Fibroblast of skin of right biceps (primary cell): ENCODE results near the gene ERC2.
A peak's percentile ranks its signal among the peaks of the same experiment; 100 is the strongest.

Experiments
- DNase-seq: peaks from one replicate; pipeline ENCODE4 v3.0.0-alpha.2; 2013

The ERC2 gene

GRCh38 chr3:55724821-55725220, 743.4 kb downstream of the ERC2 start:
- no peak for DNase-seq

- no peak for DNase-seq
Measured at GRCh38 chr3:55724407-55724784, 743.9 kb downstream of the ERC2 start.

- no peak for DNase-seq
Measured at GRCh38 chr3:55723653-55724406, 744.4 kb downstream of the ERC2 start.

DNA sequence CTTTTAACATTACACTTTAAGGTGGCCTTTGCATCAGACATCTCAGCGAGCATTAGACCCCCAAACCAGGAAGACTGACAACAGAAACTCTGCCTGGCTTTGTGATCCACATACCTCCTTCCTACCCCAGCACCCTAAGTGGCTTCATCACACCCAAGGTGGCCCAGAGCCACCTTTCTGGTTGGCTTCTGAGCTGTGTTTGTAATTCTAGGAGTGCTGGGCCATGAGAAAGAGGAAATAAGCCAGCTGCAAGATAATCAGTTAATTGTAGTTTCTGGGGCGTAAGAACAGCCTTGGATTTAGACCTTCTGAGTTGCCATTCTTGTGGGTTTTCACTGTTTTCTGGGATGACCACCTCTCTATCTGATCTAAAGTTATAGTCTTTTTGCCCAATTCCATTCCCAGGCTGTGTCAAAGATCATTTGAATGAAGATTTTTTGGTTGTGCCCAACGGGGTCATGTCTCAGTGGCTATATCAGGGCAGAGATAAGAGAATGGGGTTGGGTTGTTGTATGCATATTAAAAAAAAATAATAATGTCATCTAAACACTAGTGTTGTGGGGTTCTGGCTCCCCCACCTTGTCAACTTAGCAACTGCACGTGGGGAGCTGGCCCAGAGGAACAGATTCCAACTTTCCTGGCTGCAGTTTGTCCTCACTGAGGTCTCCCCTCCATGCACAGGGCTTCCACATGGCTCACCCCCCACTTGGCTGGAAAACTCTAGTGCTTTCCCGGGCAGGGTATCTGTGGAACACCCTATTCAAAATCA, 746.4 kb downstream of the ERC2 start:
- peak; percentile 50 for DNase-seq

GRCh38 chr3:55720614-55721013, 747.7 kb downstream of the ERC2 start:
- DNase-seq = peak; percentile 62

GRCh38 chr3:55719508-55719907, 748.8 kb downstream of the ERC2 start:
- peak; percentile 74 for DNase-seq

GRCh38 chr3:55719006-55719405, 749.3 kb downstream of the ERC2 start:
- no peak for DNase-seq

DNA sequence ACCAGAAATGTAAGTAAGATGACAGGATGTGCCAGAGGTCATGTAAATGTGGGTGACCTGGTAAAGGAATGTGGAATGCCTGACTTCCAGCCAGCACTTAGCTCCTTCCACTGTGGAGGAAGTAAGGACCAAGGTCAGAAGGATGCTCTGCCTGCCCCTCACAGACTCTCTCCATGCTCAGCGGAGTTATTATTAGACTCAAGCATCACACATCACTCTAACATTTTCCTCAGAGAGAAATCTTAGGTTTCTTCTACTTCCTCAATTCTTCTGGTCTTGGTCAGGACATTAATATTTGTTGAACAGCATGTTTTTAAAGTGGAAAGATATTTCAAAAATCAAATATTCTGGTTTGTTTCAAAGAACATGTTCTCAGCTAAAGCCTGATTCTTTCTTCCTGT, 749.7 kb downstream of the ERC2 start:
- DNase-seq = peak; percentile 77

DNA sequence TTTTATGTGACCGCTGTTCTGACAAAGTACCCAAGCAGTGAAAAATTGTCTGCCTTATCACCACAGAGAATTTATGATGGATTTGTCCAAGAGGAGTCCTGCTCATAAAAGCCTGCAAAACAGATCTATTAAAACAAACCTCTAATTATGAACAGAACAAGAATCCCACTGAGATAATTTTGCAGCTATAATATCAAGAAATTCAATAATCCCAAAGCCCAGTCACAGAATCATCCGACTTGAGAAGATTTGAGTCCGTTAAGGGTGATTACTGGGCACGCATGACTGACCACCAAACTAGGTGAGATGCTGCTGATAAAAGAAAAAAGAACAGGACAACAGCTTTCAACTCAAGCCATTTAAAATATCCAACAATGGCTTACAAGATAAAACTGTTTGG, 750.2 kb downstream of the ERC2 start:
- DNase-seq = no peak

DNA sequence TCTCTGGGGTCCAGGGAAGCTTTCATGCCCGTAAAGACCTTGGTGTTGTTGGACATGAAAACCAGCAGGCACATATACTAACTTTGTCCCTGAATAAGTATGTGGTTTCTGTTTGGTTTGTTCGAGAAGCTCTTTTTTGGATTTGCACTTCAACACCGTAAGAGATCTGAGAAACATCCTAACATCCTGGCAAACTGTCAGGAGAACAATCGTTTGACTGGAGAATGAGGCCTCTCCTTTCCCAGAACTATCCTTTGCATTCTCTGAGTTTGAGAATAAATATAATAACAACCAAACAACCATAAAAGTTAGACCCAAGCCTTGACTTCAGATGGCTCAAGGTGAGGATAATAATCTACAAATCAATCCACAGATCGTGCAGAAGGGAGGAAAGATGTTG, 750.8 kb downstream of the ERC2 start:
- no peak for DNase-seq

DNA sequence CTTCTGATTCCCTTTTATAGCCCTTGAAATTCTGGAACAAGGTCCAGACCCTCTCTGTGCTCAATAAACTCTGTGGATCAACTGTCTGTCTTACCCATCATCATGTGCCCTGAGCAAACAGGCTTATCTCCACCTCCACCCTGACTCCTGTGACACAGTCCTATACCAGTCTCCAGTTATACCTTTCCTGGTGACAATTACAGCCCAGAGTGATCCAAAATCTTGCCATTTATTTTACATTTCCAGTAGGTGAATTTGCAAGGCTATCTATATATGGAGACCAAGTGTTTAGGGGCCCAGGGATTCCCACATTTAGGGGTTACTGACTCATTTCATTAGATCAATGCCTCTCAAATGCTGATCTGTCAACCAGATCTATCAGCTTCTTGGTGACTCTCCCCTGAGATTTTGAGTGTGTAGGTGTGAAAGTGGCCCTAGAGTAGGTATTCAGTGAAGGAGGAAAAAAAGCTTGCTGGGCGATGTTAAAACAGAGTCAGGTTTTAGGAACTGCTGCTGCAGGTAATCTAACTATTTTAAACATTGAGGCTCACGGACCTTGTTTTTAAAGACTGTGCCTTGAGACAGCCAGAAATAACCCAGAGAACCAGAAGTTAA, 751.5 kb downstream of the ERC2 start:
- DNase-seq = no peak

DNA sequence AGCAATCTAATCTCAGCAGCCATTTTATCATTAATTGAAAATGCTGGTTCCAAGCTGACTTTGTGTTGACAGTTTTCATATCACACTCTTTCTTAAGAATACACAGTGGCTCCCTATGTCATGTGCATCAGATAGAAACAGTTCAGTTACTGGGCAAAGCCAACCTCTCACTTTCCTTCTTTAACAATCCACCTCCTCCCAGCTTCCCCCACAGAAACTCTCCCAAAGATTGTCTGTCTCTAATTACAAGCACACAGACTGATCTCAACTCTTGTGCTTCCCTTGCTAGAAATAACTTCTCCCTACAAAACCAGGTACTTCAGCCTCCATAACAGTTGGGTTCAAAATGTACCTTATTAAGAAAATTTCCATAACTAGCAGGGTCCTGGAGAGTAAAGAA, 752.2 kb downstream of the ERC2 start:
- DNase-seq = no peak

- DNase-seq = no peak
Measured at GRCh38 chr3:55714057-55714456, 754.2 kb downstream of the ERC2 start.

DNA sequence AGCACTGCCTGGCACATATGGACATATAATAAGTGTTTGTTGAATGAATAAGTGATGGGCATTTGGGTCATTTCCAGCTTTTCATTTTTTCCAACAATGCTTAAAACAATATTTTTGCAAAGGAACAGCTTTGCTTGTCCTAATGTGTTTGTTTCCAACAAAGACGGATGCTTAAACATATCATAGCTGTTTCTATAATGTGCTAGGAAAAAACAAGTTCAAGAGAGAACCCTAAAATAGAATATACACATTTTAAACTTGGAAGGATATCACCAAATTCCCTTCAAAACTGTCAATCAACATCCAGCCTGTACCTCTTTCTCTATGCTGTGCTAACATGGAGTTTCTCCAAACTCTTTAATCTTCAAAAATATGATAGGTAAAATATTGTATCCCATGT, 756.6 kb downstream of the ERC2 start:
- DNase-seq = no peak

DNA sequence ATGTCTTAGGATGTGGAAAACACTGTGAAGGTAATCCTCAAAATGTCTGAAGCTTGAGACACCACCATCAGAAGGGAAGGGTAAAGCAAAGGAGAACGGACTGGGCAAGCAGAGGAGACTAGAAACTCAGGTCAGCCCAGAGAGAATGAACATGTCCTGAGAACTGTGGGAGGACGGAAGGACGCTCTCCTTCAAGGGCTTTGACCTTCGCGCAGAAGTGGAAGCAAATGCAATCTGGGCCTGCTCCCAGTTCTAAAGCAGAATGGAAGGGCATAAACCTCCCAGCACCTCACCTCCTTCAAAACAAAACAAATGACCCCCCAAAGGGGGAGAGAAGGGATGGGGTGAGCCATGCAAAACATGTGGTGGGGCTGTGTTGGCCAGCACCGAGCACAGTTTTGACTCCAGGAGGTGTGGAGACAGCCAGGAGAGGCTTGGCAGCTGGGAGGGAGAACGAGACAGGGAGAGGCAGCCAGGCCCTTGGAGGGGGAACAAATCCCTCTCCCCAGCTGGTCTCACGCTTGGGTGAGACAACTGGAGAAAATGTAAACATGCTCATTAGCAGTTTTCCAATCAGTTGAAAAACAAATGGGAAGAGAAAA, 758.8 kb downstream of the ERC2 start:
- no peak for DNase-seq

- DNase-seq = no peak
Measured at GRCh38 chr3:55708921-55709320, 759.3 kb downstream of the ERC2 start.

DNA sequence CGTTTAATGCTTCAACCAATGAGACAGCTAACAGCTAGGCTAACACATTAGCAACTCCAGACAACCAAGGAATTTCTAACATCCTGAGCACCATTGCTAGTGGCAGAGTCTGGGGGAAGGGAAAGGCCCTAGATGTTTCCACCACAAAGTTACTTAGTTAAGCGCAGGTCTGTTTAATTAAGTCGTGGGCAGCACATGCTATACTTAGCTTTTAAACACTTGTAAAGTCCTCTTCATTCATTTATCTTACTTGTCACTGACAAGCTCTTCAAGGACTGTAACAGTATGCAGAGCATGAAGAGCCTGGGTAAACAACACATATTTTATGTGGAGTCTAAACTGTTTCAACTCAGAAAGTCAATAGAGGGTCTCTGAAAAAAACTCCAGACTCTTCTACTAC, 760.0 kb downstream of the ERC2 start:
- DNase-seq = no peak

DNA sequence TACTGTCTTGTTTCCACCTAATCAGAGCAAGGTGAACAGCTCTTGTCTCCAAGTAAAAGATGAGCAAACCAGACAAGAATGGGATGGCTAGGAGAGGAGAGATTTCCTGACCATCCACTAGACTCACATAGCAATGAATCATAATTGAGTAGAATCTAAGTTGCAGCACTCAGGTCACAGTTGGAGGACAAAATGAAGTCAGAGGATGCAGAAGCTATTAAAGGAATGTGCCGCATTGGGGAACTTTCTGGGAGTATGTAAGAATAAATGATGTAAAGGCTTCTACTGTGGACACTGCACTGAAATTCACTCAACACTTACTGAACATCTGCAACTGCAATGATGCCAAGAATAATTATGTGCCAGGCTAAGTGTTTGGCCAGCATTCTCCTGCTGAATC, 763.7 kb downstream of the ERC2 start:
- peak; percentile 84 for DNase-seq

GRCh38 chr3:55702822-55703221, 765.4 kb downstream of the ERC2 start:
- DNase-seq = no peak

- DNase-seq = peak; percentile 43
Measured at GRCh38 chr3:55701997-55702396, 766.3 kb downstream of the ERC2 start.

DNA sequence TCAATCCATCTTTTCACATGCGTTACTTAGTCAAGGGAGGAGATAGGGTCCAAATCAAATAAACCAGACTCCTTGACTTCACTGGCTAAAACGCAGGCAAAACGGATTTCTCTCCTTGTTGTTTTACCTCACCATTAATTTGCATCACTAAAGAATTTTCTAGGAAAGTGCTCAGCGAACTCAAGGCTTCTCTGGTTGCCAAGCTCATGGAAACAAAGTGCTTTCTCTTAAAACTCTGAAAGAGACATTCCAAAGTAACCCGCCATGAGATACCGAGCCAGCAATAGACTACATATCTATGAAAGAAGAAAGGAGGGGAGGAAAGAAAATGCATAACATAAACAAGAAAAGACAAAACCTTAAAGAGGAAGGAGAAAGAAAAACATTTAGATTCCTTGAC, 769.4 kb downstream of the ERC2 start:
- DNase-seq = no peak

- no peak for DNase-seq
Measured at GRCh38 chr3:55697177-55697865, 770.9 kb downstream of the ERC2 start.

DNA sequence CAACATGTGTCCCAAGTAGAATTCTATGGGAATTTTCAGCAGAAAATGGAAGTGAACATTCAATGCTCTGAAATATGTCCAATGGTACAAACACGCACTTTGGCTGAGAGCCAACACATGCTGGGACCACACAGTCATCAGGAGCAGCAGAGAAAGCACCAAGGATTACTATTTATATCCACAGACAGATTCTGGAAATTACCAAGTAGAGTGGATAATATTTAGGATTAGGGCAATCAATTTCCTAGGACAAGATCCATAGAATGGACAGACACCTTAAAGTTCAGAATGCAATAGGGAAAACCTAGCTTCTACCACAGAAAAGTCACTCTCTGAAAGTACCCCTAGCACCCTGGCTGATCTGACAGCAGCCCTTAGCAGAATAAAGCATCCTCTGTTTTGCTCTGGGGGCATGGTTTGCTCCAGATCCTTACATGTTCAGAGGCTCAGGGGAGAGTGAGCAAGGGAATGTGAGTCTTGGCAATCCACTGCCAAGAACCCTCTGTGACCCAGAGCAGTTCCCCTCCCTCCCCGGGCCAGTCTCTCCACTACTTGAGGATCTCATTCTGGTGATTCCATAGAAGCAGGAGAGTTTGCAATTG, 775.2 kb downstream of the ERC2 start:
- peak; percentile 84 for DNase-seq
